Adrenal gland (tissue), 5 donors: Measurements from ENCODE around the gene CAMK1D.
"Not testable (repeated sequence)": the region's sequence is repeated elsewhere in the genome, so short reads cannot be mapped to it uniquely, and the experiment has no call there.

ENCODE experiments used
- CTCF ChIP-seq, 6 experiments: fragments of 450-650 bp in 4 of 6; fragments of 200-600 bp in 2 of 6; sonication (generic) in 1 of 6; IDR thresholded peaks; 1 replicate in 5 of 6; 2 replicates in 1 of 6; pipeline versions ENCODE4 v1.5.1 to v1.8.0; 2016 to 2021; ENCODE audit warnings: antibody characterized with exemption in 6 of 6, mild to moderate bottlenecking in 2 of 6, moderate library complexity in 1 of 6
- POLR2A ChIP-seq, 2 donors: fragments of 450-650 bp; IDR thresholded peaks; one replicate each; pipeline ENCODE4 v1.6.1; 2017; ENCODE audit warnings: antibody characterized with exemption in 2 of 2, mild to moderate bottlenecking in 2 of 2, moderate library complexity in 1 of 2
- donor health status: DM: no; HTN: no; CAD: no.

- TF ChIP-seq CTCF, POLR2A (IDR thresholded peaks at IDR 0.05): not testable (repeated sequence)
Measured at GRCh38 chr10:12301036-12301435, 48.3 kb upstream of the CAMK1D start.
